ENCODE measurements around the gene SPDYE2B.
"Not testable (repeated sequence)": the region's sequence is repeated elsewhere in the genome, so short reads cannot be mapped to it uniquely, and the experiment has no call there.

SPDYE2B gene

DNA sequence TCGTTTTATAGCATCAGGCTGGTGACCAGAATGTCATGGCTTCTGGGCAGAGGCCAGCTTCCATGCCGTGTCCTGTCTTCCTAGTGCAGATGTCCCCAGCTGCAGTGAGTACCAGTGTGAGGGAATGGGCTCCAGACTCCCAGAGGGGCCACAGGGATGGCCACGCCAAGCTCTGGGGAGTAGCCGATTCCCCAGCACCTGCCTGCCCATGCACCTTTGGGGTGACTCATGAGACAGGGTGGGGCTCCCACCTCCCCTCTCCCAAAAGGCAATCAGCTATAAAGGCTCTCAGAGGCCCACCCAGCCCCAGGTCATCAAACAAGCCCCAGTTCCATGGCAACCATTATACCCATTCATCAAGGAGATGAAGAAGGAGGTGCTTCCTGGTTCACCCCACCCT, at the start of gene SPDYE2B:
SPDYE2B (plus strand) TSS at position 396 of the 400 bp plus-strand sequence. CDS start 2,030 bp downstream, outside the sequence.
- not testable (repeated sequence) for DNase-seq

DNA sequence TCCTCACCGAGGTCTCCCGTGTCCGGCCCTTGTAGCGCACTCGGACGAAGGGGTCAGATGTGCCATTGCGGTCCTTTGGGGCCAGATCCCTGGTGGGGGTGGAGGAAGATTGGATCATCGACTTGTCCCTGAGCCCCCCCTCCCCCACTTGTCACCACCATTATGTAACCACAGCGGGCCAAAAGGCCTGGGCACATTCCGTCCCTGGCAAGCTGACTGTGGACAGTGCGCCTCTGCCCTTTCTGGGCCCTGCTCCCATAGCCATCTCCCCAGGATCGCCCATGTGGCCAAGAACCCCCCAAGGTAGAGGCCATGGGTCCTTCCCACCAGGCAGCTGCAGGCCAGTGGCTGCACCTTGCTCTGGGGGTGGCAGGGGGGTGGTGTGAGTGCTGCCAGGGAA, 47.8 kb upstream of the SPDYE2B start:
- DNase-seq = not testable (repeated sequence)

GRCh38 chr7:102604431-102605145, 45.5 kb upstream of the SPDYE2B start:
- not testable (repeated sequence) for DNase-seq

GRCh38 chr7:102606848-102607247, 43.3 kb upstream of the SPDYE2B start:
- DNase-seq = not testable (repeated sequence)

DNA sequence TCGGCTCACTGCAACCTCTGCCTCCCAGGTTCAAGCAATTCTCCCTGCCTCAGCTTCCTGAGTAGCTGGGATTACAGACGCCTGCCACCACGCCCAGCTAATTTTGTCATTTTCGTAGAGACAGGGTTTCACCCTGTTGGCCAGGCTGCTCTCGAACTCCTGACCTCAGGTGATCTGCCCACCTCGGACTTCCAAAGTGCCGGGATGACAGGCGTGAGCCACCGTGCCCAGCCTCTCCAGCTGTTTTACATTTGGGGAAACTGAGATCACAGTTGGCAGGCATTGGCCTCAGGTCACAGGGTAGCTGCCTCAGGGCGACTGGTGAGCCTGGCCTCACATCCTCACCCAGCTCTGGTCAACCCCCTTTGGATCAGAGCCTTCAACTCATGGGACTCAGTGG, 40.4 kb upstream of the SPDYE2B start:
- DNase-seq = not testable (repeated sequence)

GRCh38 chr7:102610441-102610840, 39.7 kb upstream of the SPDYE2B start:
- not testable (repeated sequence) for DNase-seq

- not testable (repeated sequence) for DNase-seq
Observed at GRCh38 chr7:102611013-102611674, 39.0 kb upstream of the SPDYE2B start.

DNA sequence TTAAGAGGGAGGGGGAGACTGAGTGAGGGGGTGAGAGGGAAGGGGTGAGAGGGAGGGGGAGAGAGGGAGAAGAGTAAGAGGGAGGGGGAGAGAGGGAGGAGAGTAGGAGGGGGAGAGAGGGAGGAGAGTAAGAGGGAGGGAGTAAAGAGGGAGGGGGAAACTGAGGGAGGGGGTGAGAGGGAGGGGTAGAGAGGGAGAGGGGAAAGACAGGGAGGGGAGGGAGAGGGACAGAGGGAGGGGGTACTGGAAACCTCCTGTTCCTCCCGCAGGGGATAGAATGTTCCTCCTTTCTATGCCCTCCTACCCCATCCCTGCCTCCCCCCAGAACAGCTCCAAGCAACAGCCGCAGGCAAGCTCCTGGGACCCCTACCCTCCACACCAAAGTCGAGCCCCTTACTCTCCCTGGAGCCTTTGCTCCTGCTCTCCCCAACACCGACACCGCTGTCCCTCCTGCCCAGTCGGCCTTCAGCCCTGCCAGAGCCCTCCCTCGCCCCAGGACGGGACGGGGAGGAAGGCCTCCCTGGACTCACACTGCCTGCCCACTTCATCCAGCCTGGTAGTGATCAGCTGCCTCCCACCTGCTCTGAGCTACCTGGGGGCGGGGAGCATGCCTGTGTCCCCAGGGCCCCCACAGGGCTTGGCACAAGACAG, 38.3 kb upstream of the SPDYE2B start:
- peak; percentile 23 for DNase-seq

DNA sequence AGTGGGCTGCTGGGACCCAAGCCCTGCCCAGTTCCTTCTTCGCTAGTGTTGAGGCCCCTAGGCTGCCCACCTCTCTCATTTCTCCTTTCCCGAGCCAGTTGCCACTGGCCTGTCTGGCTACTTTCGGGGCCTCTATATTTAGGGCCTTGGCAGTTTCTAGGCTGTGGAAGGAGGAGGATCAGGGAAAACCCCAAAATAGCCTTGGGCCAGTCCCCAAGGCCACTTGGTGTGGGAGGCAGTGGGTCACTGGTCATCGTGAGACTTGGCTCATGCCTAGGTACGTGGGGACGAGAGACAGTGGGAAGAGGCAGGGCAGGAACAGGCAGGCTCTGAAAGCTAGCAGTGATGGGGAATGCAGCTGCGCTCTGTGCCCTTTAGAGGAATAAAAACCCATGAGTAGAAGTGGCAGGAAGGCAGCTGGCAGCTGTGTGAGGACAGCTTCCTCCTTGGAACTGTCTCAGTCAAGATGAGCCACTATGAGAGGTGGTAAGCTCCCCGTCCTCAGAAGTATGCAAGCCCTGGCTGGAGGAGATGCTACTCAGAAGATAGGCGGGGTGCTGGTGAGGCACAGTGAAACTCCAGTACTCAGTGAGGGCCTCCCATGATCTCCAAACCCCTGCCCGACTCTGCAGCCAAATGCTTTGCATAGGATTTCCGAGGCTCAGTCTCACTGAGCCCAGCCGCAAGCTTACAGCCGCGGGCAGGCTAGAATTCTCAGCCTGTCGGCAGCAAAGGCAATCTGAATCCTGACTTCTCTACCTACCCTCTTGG, 36.4 kb upstream of the SPDYE2B start:
- DNase-seq = not testable (repeated sequence)

DNA sequence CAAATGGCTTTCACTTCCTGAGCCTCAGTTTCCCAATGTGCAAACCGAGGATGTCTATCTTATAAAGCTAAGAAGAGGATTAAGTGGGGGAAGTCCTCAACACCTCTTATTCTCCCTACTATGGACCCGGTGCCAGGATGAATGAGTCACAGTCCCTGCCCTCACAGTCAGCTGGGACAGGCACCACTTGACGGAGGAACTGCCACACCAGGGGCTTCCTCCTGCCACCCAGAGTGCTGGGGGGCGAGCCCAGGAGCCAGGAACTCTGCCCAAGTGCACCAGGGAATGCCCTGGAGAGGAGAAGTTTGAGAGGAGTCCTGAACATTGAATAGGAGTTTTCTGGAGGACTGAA, 35.8 kb upstream of the SPDYE2B start:
- DNase-seq = not testable (repeated sequence)

DNA sequence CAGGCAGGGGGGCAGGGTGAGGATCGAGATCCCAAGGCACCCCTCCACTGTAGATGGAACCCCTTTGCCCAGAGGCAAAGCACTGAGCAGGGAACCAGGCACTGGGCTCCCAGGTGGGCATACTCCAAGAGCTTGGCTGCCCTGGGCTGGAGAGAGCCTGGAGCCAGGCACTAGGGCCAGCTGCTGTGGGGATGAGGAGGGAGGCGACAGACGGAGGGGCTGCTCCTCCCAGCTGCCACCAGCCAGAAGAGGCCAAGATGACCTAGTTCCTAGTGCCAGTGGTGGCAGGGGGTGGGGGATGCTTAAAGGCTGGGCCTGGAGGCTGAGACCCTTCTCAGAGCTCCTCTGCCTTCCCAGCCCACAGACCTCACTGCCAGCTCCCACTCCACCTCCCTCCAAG, 35.2 kb upstream of the SPDYE2B start:
- not testable (repeated sequence) for DNase-seq

DNA sequence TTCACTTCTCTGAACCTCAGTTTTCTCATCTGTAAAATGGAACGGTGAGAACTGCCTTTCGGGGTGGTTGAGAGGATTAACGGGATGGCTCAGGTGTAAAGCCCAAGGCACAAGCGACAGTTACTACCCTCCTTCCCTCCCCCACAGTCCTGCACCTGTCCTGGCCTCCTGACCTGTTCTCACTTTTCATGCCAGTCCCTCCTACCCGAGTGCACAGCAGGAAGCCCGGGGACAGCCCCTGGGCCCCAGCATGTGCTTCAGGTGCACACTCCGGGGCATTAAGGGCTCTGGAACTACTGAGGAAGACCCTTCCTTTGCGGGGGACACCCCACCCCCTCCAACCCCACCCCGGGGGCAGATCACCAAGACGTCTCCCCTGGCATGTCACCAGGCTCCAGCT, 34.2 kb upstream of the SPDYE2B start:
- not testable (repeated sequence) for DNase-seq

- peak; percentile 0 for DNase-seq
Observed at GRCh38 chr7:102616507-102617125, 33.5 kb upstream of the SPDYE2B start, which contains the start of gene RASA4. TSS of gene RASA4 (minus strand) at chr7:102616756. CDS start at chr7:102616689, 67 bp downstream.

DNA sequence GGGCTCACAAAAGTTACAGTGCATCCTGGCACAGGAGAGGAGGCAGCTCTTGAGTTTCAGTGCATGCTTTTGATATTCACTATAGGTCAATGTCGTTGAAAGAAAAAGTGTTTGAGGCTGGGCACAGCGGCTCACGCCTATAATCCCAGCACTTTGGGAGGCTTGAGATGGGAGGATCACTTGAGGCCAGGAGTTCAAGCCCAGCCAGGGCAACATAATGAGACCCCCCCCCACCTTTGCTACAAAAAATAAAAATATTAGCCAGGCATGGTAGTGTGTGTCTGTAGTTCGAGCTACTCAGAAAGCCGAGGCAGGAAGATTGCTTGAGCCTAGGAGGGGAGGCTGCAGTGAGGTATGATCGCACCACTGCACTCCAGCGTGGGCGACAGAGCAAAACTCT, 32.0 kb upstream of the SPDYE2B start:
- DNase-seq = not testable (repeated sequence)

DNA sequence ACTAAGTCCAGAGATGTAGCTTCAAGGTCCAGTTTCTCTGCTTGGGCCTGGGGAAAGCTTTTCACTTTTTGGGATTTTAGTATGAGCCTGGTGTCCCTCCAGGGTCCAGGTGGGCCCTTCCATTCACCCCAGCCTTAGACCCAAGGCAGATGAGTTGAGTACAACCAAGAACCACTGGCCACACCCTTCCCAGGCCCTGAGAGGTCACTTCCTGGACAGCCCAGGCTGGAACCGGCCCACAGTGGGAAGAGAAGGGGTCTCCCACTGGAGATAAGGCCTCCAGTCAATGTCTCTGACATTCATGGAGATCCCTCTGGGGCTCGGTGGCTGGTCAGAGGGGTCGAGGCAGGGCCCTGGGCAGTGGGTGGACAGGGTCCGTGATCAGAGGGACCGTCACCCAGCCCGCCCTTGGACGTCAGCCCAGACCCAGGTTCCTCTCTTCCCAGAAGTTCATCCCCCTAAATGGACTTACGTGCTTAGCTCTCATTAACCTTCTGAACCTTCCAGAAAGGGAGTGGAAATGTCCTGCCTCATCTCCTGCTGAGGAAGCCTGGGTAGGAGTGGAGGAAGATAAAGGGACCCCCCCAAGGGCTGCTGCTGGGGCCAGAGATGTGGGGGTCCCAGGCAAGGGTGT, 22.7 kb upstream of the SPDYE2B start:
- not testable (repeated sequence) for DNase-seq

GRCh38 chr7:102630622-102631021, 19.5 kb upstream of the SPDYE2B start:
- DNase-seq = not testable (repeated sequence)

- DNase-seq = not testable (repeated sequence)
Observed at GRCh38 chr7:102634299-102634698, 15.8 kb upstream of the SPDYE2B start.

- DNase-seq = not testable (repeated sequence)
Observed at GRCh38 chr7:102635354-102635753, 14.8 kb upstream of the SPDYE2B start.

- not testable (repeated sequence) for DNase-seq
Observed at GRCh38 chr7:102636956-102637355, 13.2 kb upstream of the SPDYE2B start.

DNA sequence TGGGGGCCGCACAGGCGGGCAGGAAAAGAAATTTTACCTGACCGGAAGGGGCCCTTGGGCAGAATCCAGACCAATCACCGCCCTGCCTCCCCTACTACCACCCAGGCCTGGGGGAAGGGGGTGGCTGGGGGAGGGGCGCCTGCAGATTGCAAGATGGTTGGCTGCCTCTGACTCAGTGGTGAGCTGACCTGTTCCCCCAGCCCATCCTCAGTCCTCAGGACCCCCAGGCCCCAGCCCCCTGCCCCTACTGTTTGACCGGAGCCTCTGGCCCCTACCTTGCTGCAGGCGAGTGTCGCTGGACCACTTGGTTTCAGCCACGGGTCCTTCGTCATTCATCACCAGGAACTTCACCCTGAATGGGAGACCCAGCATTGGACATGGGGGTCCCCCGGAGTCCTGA, 11.3 kb upstream of the SPDYE2B start:
- not testable (repeated sequence) for DNase-seq

DNA sequence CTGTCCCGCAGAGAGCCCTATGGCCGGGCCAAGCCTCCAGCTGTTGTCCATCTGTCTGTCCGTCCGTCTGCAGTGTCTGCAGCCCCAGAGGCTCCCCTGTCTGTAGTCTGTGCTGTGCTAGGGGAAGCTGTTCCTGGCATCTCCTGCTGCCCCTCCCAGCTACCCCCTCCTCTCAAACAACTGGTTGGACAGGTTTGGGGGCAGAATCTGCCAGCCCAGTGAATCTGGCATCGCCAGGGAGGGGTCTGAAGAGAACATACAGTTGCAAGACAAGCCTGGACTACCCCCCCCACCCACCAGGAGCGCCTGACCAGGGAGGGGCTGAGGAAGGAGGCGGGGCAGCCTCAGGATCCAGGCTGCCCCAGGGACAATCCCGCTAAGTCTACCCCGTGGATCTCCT, 7.4 kb upstream of the SPDYE2B start, which contains the start of gene UPK3BL1:
UPK3BL1 (minus strand) TSS at position 101 of the 400 bp plus-strand sequence; CDS start at position 51, 50 bp downstream.
- DNase-seq = not testable (repeated sequence)

- not testable (repeated sequence) for DNase-seq
Observed at GRCh38 chr7:102643404-102643803, 6.7 kb upstream of the SPDYE2B start.

Data from fibroblast of skin of right biceps (primary cell).